Trophoblast cell (in vitro differentiated cells and primary cell): ENCODE results near the gene SLC6A20.

Source experiments
- DNase-seq, 2 donors: peaks; one replicate each; pipeline ENCODE4 v3.0.0-alpha.2; 2016
- H2AFZ ChIP-seq: 2 replicates; pipeline ENCODE4 v1.6.1; 2013; ENCODE audit warnings: low read length, moderate library complexity, mild to moderate bottlenecking; ENCODE audit not compliant: insufficient read depth, poor library complexity
- H2AK5ac ChIP-seq: 2 replicates; pipeline ENCODE4 v1.6.1; 2013; ENCODE audit warnings: mild to moderate bottlenecking, low read length
- H2BK120ac ChIP-seq: 2 replicates; pipeline ENCODE4 v1.6.1; 2013; ENCODE audit warnings: low read length, mild to moderate bottlenecking, moderate library complexity; ENCODE audit not compliant: insufficient read depth, poor library complexity
- H2BK12ac ChIP-seq: 2 replicates; pipeline ENCODE4 v1.6.1; 2013; ENCODE audit warnings: mild to moderate bottlenecking, low read length, moderate library complexity
- H2BK5ac ChIP-seq: 2 replicates; pipeline ENCODE4 v1.6.1; 2013; ENCODE audit warnings: low read length, low read depth, moderate library complexity, mild to moderate bottlenecking; ENCODE audit not compliant: poor library complexity
- H3K14ac ChIP-seq: 2 replicates; pipeline ENCODE4 v1.6.1; 2013; ENCODE audit warnings: mild to moderate bottlenecking, low read length
- H3K18ac ChIP-seq: 2 replicates; pipeline ENCODE4 v1.6.1; 2013; ENCODE audit warnings: mild to moderate bottlenecking, low read length
- H3K23ac ChIP-seq: 2 replicates; pipeline ENCODE4 v1.6.1; 2013; ENCODE audit warnings: low read length
- H3K27ac ChIP-seq: 2 replicates; pipeline ENCODE4 v1.5.1; 2013; ENCODE audit warnings: low read depth, mild to moderate bottlenecking, inconsistent platforms, low read length, moderate library complexity
- H3K27me3 ChIP-seq: 2 replicates; pipeline ENCODE4 v1.6.1; 2013; ENCODE audit warnings: inconsistent platforms, mild to moderate bottlenecking, low read length, moderate library complexity; ENCODE audit not compliant: insufficient read depth
- H3K36me3 ChIP-seq, 2 experiments: 1 replicate in 1 of 2; 2 replicates in 1 of 2; pipeline ENCODE4 v1.6.1; 2013; ENCODE audit warnings: low read length in 2 of 2, mild to moderate bottlenecking in 2 of 2, moderate library complexity in 1 of 2; ENCODE audit not compliant: insufficient read depth in 2 of 2, control insufficient read depth in 1 of 2
- H3K4ac ChIP-seq: 2 replicates; pipeline ENCODE4 v1.6.1; 2013; ENCODE audit warnings: low read depth, mild to moderate bottlenecking, low read length, moderate library complexity
- H3K4me1 ChIP-seq, 2 experiments: 1 replicate in 1 of 2; 2 replicates in 1 of 2; pipeline ENCODE4 v1.6.1; 2013; ENCODE audit warnings: low read length in 2 of 2, mild to moderate bottlenecking in 2 of 2, moderate library complexity in 1 of 2; ENCODE audit not compliant: insufficient read depth in 2 of 2, control insufficient read depth in 1 of 2
- H3K4me2 ChIP-seq: 2 replicates; pipeline ENCODE4 v1.6.1; 2013; ENCODE audit warnings: inconsistent platforms, mild to moderate bottlenecking, low read length, moderate library complexity
- H3K4me3 ChIP-seq: 2 replicates; pipeline ENCODE4 v1.5.1; 2013; ENCODE audit warnings: mild to moderate bottlenecking, low read depth, low read length, inconsistent platforms
- H3K79me1 ChIP-seq: one replicate; pipeline ENCODE4 v1.6.1; 2013; ENCODE audit warnings: low read length
- H3K79me2 ChIP-seq: 2 replicates; pipeline ENCODE4 v1.6.1; 2013; ENCODE audit warnings: low read length, mild to moderate bottlenecking; ENCODE audit not compliant: control insufficient read depth, insufficient read depth, poor library complexity
- H3K9ac ChIP-seq: 2 replicates; pipeline ENCODE4 v1.6.1; 2013; ENCODE audit warnings: mild to moderate bottlenecking, low read length
- H3K9me3 ChIP-seq: 2 replicates; pipeline ENCODE4 v1.6.1; 2013; ENCODE audit warnings: low read depth, mild to moderate bottlenecking, control low read depth, inconsistent platforms, low read length; ENCODE audit not compliant: insufficient read depth
- H4K12ac ChIP-seq: 2 replicates; pipeline ENCODE4 v1.6.1; 2013; ENCODE audit warnings: low read depth, mild to moderate bottlenecking, low read length, moderate library complexity
- H4K8ac ChIP-seq: 2 replicates; pipeline ENCODE4 v1.6.1; 2013; ENCODE audit warnings: low read depth, mild to moderate bottlenecking, low read length, moderate library complexity
- H4K91ac ChIP-seq: one replicate; pipeline ENCODE4 v1.6.1; 2013; ENCODE audit warnings: low read depth, mild to moderate bottlenecking, low read length, moderate library complexity
- WGBS: extraction: QIAGEN DNeasy Blood & Tissue Kit; methylation state at CpG from one replicate; pipeline ENCODE4 v1.1.7; 2013; ENCODE audit warnings: missing lambda C conversion rate; ENCODE audit not compliant: insufficient read length, insufficient coverage; ENCODE audit errors: extremely low coverage; 5-methylcytosine and 5-hydroxymethylcytosine counted together

SLC6A20 gene

GRCh38 chr3:45795509-45795881, 841 bp downstream of the SLC6A20 start:
- Histone ChIP-seq H2BK120ac (no peak overlapping the region), H3K14ac (no peak overlapping the region), H3K79me1 (no peaks in the 10 kb centered on the region), H3K36me3 (no peaks in the 10 kb centered on the region), H4K12ac (no peak overlapping the region), H2BK5ac (no peak overlapping the region), H2AFZ (no peak overlapping the region), H3K9me3 (peaks cover 2% of the 10 kb centered on the region), H3K9ac (no peak overlapping the region), H3K27me3 (peaks cover 26% of the 10 kb centered on the region), H3K4ac (no peak overlapping the region), H2AK5ac (no peak overlapping the region), H2BK12ac (no peak overlapping the region), H4K91ac (no peak overlapping the region), H3K4me3 (no peak overlapping the region), H3K4me2 (no peak overlapping the region), H3K4me1 (peaks cover 5 to 7% of the 10 kb centered on the region in 2 experiments), H3K18ac (no peak overlapping the region), H3K79me2 (no peaks in the 10 kb centered on the region), H4K8ac (no peak overlapping the region), H3K27ac (no peak overlapping the region), H3K23ac (no peak overlapping the region)
- no CpG with 5 or more reads among the region's 14 CpGs for WGBS
- DNase-seq = no peak

GRCh38 chr3:45794660-45795059, 1.7 kb downstream of the SLC6A20 start:
- H3K9ac ChIP-seq = no peak overlapping the region
- peaks cover 26% of the 10 kb centered on the region for H3K27me3 ChIP-seq
- H3K4me1 ChIP-seq = peaks cover 5 to 7% of the 10 kb centered on the region in 2 experiments
- H3K18ac ChIP-seq = no peak overlapping the region
- no peak overlapping the region for H3K4me2 ChIP-seq
- no peak overlapping the region for H3K4ac ChIP-seq
- no peak overlapping the region for H3K4me3 ChIP-seq
- H3K79me1 ChIP-seq = no peaks in the 10 kb centered on the region
- no peak overlapping the region for H4K91ac ChIP-seq
- H2AFZ ChIP-seq = no peak overlapping the region
- DNase-seq = no peak
- H4K12ac ChIP-seq = no peak overlapping the region
- H2AK5ac ChIP-seq = no peak overlapping the region
- H3K23ac ChIP-seq = no peak overlapping the region
- no peaks in the 10 kb centered on the region for H3K79me2 ChIP-seq
- H3K36me3 ChIP-seq = no peaks in the 10 kb centered on the region
- H4K8ac ChIP-seq = no peak overlapping the region
- no peak overlapping the region for H3K14ac ChIP-seq
- WGBS = no CpG with 5 or more reads among the region's 1 CpG
- H3K27ac ChIP-seq = no peak overlapping the region
- no peak overlapping the region for H2BK5ac ChIP-seq
- no peak overlapping the region for H2BK12ac ChIP-seq
- H2BK120ac ChIP-seq = no peak overlapping the region
- peaks cover 2% of the 10 kb centered on the region for H3K9me3 ChIP-seq

GRCh38 chr3:45794177-45794560, 2.2 kb downstream of the SLC6A20 start:
- H3K18ac ChIP-seq = no peak overlapping the region
- H2AFZ ChIP-seq = no peak overlapping the region
- H3K27me3 ChIP-seq = peaks cover 26% of the 10 kb centered on the region
- H3K4me1 ChIP-seq = peaks cover 5 to 7% of the 10 kb centered on the region in 2 experiments
- H4K91ac ChIP-seq = no peak overlapping the region
- H3K36me3 ChIP-seq = no peaks in the 10 kb centered on the region
- no peak overlapping the region for H2BK5ac ChIP-seq
- peaks cover 2% of the 10 kb centered on the region for H3K9me3 ChIP-seq
- no peak overlapping the region for H2BK12ac ChIP-seq
- H3K4me2 ChIP-seq = no peak overlapping the region
- DNase-seq = no peak
- H4K8ac ChIP-seq = no peak overlapping the region
- no peak overlapping the region for H4K12ac ChIP-seq
- H3K14ac ChIP-seq = no peak overlapping the region
- no CpG with 5 or more reads among the region's 5 CpGs for WGBS
- H2BK120ac ChIP-seq = no peak overlapping the region
- no peak overlapping the region for H3K23ac ChIP-seq
- H3K9ac ChIP-seq = no peak overlapping the region
- no peak overlapping the region for H2AK5ac ChIP-seq
- no peak overlapping the region for H3K4me3 ChIP-seq
- H3K79me1 ChIP-seq = no peaks in the 10 kb centered on the region
- no peaks in the 10 kb centered on the region for H3K79me2 ChIP-seq
- no peak overlapping the region for H3K27ac ChIP-seq
- H3K4ac ChIP-seq = no peak overlapping the region

- Histone ChIP-seq H2BK120ac (no peak overlapping the region), H3K4me2 (no peak overlapping the region), H2BK5ac (no peak overlapping the region), H4K8ac (no peak overlapping the region), H3K79me2 (no peaks in the 10 kb centered on the region), H3K4me1 (peaks cover 5 to 7% of the 10 kb centered on the region in 2 experiments), H2AK5ac (no peak overlapping the region), H3K36me3 (no peaks in the 10 kb centered on the region), H3K9me3 (peaks cover 2% of the 10 kb centered on the region), H3K4me3 (no peak overlapping the region), H3K79me1 (no peaks in the 10 kb centered on the region), H3K4ac (no peak overlapping the region), H3K27me3 (peaks cover 26% of the 10 kb centered on the region), H2BK12ac (no peak overlapping the region), H3K14ac (no peak overlapping the region), H4K12ac (no peak overlapping the region), H3K18ac (no peak overlapping the region), H3K9ac (no peak overlapping the region), H3K23ac (no peak overlapping the region), H3K27ac (no peak overlapping the region), H4K91ac (no peak overlapping the region), H2AFZ (no peak overlapping the region)
- DNase-seq = no peak
- WGBS = no CpG with 5 or more reads among the region's 9 CpGs
These were observed 2.7 kb downstream of the SLC6A20 start for GRCh38 chr3:45793482-45794176.
